DMS79 treated with DMSO at 0.1 percent for 48 hours (cell line): ENCODE measurements around the gene AKAP9.
"Not testable (repeated sequence)": the region's sequence is repeated elsewhere in the genome, so short reads cannot be mapped to it uniquely, and the experiment has no call there.

Experiments used
- DNase-seq: peaks from one replicate; lab custom pipeline; 2025; lab: John Stamatoyannopoulos, UW

The AKAP9 gene

DNA sequence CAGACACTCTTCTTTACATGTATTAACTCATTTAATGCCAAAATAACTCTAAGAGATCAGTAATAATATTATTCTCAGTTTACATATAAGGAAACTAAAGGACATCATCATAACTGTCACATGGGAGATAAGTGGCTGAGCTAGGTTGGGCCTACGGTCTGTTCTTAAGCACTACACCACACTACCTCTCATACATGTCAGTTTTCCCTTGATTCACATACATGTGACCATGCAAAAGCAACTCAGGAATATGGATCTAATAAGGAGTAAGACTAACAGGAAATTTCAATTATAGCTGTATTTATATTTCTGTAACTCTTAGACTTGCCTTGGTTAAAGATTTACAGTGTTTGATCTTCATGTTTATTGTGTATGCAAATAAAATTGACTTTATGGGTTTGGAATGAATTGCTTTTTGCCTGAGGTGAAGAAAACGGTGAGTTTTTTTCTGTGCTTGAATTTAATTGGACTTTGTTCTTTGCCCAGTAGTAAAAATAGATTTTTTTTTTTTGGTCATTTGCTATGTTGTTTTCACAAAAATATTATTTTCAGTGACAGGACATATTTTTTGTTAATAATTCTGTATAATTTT lies 123.9 kb downstream of the AKAP9 start:
- DNase-seq: no peak

DNA sequence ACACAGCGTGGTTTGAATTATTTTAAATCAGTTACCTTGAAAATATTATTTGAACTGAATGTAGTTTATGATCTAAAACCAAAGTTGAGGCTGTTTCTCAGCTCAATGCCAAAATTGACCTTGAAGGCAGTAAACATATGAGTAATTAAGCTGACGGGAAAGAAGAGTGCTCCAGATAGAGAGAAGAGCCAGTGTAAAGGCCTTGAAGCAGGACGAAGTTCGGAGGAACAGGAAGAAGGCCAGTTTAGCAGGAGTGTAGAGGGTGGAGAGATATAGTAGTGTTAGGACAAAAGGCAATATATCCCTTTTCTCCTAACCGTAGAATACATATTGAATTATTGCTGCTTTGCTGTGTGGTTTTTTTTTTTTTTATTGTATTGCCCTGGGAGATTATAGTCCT lies 130.4 kb downstream of the AKAP9 start:
- DNase-seq: no peak

DNA sequence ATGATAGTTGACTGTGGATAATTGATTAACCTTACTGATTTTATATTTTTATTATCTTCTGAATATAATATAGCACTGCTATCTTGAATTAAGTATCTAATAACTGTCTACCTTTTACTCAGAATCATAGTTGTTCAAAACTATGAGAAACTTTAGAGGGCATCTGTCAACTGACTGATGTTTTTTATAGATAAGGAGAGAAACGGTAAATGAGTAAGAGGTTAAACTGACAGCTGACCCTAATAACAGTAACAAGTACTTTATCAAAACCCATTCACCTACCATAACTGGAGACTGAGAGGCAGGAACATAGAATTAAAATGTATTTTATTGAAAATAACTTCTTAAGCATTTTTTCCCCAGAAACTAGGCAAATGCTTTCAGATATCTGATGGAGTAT lies 131.5 kb downstream of the AKAP9 start:
- no peak for DNase-seq

DNA sequence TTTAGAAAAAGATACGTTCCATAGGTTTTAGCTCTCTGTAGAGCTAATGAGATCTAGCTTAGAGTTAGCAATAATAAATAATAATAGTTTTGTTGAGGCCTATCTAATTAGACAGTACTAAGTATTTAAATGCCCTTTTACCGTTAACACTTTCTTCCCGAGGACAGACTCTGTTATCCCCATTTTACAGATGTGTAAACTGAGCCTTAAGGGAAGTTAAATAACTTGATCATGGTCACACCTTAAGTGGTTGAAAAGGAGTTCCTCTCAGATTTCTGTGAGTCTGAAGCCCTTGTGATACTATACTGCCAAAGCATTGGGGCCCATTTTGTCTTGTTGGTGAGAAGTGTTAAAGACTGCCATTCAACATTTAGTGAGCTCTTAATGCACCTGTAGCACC lies 132.0 kb downstream of the AKAP9 start:
- DNase-seq: no peak

DNA sequence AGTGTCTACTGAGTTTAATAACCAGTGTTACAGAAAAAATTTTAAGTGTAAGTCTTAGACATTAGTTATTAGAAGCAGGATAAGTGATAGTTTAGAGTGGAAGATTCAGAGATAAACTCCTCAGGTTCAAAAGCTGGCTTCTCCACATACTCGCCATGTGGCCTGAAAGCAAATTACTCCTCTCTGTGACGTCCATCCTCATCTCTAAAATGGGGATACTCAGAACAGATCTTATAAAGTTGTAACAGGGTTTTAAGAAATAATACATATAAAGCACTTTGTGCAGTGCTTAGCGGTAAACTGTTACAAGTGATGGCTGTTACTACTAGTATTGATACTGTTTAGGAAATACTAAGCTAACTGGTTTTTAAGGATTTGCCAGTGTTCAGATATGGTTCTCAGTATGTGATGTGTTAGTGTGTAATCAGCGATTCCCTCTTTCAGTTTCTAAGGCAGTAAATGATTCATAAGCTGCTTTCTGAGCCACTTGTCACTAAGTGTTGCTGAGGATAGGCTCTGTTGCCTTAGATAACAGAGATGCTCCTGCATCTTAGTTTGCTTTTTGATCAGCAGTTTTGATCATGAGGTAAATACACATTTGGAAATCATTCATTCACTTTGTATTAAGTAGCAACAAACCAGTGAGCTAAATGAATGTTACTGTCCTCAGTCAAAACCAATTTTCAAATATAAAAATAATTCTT lies 134.9 kb downstream of the AKAP9 start:
- DNase-seq: no peak

DNA sequence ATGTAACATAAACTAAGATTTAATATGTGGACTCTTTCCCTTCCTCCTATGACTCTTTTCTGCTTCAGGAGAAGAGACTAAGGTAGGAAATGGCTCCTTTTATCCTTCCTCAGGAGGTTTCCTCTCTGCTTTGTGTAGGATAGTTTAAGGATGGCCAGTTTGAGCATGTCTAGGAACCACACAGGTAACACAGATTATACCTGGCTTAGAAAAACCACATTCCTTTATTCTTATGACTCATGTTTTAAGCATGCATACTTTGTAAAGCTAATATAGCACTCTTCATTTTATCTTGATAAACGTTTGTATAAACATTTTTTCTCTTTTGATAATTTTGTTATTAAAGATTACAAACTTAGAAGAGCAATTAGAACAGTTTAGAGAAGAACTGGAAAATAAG lies 135.8 kb downstream of the AKAP9 start:
- DNase-seq: no peak

DNA sequence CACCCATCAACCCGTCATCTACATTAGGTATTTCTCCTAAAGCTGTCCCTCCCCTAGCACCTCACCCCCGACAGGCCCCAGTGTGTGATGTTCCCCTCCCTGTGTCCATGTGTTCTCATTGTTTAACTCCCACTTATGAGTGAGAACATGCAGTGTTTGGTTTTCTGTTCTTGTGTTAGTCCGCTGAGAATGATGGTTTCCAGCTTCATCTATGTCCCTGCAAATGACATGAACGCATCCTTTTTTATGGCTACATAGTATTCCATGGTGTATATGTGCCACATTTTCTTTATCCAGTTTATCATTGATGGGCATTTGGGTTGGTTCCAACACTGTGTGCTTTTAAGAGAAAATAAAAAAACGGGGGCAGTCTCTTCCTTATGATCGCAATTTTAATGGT lies 143.3 kb downstream of the AKAP9 start:
- not testable (repeated sequence) for DNase-seq

DNA sequence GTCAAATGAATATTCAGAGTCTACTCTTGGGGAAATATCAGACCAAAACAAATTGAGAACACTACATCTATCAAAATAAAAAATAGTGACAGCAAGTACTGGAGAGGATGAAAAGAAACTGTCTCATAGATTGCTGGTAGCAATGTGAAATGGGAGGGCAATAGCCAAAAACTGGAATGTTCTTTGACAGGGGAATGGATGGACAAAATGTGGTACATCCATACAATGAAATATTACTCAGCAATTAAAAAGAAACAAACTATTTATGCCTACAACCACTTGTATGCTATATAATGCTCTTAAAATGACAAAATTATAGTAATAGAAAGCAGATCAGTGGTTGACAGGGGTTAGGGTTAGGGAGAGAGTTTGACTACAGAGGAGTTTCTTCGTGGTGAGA lies 147.6 kb downstream of the AKAP9 start:
- no peak for DNase-seq

DNA sequence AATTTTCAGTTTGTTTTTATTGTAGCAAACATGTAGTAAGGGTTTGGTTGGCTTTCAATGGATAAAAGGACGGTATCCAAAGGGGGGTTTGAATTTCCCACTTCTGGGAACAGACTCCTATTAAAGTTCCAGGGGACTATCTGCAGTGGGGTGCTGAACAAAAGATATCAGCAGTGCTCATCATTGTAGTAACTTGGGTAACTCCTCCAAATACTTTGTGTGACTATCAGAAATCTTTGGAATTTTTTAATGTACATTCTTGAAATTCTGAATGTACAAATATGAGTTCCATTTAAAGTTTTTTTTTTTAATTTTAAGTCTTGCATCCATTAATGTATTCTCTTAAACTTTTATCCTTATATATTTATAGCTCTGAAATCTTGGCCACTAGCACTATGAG lies 151.5 kb downstream of the AKAP9 start:
- DNase-seq: no peak

DNA sequence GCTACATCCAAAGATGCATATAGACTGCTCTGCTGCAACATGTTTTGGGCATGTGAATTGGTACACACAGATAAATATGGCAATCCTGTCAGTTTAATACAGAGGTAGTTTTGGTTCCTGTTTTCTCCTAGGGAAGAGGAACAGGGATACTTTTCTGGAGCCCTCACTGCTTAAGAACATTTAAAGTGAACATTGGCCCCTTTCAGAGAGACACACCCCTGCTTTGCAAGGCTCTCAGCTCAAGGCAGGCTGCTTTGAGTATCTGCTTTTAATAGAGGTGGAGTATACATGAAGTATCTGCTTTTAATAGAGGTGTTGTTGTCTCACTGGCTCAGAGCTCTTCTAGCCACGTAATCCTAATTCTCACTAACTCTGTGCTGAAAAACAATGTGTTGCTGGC lies 154.7 kb downstream of the AKAP9 start:
- no peak for DNase-seq

DNA sequence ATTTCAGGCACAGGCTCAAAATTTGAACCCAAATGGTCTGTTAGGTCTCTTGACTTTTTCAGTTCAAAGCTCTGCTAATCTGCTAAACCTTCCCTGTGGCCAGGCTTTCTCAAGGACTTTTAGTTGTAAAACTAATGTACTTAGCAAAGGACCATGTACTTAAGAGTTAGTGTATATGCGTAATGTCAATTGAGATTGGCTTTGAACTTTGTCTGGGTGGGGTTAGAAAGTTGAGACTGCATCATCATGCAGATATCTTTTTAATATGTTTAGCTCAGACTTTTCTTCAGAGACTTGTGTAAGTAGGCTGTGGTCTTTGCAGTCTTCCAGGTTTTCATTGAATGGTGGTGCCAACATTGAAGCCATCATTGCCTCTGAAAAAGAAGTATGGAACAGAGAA lies 159.9 kb downstream of the AKAP9 start:
- no peak for DNase-seq

DNA sequence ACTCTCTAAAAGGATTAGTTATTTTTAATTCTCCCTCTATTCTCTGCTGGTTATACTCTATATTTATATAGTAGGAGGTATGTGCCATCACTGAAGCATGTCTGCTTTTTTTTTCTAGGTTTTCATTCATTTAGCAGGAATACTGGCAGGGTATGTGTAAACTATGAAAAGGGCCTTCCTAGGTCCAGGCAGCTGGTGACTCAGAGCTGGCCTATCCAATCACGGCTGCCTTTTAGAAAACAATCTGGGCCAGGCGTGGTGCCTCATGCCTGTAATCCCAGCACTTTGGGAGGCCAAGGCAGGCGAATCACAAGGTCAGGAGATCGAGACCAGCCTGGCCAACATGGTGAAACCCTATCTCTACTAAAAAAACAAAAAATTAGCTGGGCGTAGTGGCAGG lies 162.2 kb downstream of the AKAP9 start:
- DNase-seq: not testable (repeated sequence)

DNA sequence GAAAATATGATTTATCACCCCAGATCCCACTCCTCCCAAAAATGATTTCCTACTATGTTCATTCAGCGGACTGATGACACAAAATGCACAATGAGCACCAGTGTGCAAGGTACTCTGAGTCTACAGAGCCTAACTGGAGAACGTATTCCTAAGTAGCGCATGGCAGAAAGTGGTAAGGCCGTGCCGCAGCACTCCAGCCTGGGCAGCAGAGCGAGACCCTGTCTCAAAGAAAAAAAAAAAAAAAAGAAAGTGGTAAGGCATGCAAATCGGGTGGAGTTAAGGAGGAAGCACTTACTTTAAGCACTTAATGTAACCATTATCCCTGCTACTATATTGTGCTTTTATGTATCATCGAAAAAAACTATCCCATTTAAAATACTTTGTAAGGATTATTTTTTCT lies 168.2 kb downstream of the AKAP9 start:
- no peak for DNase-seq

DNA sequence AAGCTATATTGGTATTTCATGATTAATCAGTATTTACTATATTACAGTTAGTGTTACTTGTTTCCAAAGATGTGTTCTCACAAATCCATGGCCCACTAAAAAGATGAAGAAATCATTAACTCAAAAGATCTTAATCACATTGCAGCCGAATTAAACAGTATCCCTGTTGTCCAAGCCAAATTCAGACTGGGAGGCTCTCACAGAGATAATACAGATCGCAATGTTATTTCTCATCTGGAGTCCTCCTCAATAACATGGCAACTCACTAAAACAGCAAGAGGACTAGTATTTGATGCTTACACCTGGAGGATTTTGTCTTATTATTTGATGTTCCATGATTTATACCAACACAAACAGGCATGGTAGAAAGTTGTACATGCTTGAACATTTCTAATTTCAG lies 170.2 kb downstream of the AKAP9 start:
- no peak for DNase-seq

DNA sequence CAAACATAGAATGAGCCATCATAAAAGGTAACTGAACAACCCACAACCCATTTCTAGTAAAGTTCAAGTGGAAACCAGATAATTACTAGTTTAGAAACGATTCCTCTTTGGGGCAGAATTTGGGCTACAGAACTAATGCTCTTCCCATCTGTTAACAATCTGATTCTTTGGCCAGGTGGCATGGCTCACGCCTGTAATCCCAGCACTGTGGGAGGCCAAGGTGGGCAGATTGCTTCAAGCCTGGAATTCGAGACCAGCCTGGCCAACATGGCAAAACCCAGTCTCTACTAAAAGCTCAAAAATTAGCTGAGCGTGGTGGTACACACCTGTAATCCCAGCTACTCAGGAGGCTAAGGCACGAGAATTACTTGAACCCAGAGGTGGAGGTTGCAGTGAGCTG lies 175.2 kb downstream of the AKAP9 start:
- no peak for DNase-seq

DNA sequence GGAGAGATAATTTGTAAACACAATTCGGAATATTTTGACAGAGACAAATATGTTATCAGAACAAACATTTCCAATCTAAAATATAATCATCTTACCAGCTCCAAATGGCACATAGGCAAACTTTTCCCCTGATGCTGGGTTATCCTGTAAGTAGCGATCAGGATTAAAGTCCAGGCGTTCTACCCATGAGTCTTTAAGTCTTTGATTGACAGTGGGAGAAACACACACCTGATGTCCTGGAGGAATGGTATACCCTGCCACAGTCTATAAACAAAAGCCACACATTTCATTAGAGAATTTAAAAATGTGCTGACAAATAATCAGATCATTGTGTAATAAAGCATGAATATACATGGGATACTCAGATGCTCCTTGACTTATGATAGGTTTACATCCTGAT lies 176.3 kb downstream of the AKAP9 start:
- no peak for DNase-seq

DNA sequence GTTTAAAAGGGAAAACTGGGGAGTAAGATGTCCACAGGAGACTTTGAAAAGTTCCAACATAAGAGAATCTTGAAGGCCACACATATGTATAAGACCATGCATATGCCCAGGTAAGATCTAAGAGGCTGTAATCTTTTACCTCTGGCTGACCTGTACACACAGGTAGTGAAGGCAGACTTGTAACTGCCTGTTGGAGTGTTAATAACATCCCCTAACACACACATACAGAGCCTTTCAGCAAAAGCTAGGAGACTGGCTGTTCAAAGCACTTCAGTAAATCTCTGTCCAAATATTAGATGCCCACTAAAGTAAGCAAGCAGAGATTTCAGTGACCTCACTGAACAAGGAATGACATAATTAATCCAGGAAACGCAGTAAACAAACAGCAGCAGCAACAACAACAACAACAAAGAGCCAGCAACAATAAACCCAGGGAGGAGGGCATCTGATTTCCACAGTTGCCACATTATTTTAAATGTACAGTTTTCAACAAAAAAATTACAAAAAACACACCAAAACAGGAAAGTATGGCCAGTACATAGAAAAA lies 178.6 kb downstream of the AKAP9 start:
- no peak for DNase-seq

DNA sequence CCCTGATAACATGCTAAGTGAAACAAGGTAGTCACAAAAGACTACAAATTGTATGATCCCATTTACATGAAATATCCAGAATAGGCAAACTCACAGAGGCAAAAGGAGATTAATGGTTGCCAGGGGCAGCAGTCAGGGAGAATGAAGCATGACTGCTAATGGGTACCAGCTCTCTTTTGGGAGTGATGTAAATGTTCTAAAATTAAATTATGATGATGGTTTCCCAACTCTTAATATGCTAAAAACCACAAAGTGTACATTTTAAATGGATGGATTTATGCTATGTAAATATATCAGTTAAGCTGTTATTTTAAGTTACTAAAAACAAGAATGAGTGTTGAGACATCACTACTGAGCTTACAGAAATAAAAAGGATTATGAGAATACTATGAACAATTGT lies 181.0 kb downstream of the AKAP9 start:
- no peak for DNase-seq

DNA sequence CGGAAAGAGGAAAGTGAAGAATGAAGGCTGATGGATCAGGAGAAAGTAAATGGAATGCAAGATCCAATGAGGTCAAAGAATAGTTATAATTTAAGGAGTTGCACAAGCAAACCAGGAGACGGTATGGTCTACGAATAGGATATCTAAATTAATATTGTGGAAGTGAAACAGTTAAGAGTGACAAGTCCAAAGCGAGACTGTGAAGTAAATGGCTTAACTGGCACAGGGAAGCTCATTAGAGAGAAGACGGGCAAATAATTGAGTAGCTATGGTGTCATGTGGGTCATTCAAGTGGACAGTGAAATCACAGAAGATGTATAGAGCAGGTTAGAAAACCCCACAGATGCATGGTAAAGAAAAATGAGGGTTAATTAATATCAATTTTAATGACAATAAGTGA lies 190.4 kb downstream of the AKAP9 start:
- no peak for DNase-seq

DNA sequence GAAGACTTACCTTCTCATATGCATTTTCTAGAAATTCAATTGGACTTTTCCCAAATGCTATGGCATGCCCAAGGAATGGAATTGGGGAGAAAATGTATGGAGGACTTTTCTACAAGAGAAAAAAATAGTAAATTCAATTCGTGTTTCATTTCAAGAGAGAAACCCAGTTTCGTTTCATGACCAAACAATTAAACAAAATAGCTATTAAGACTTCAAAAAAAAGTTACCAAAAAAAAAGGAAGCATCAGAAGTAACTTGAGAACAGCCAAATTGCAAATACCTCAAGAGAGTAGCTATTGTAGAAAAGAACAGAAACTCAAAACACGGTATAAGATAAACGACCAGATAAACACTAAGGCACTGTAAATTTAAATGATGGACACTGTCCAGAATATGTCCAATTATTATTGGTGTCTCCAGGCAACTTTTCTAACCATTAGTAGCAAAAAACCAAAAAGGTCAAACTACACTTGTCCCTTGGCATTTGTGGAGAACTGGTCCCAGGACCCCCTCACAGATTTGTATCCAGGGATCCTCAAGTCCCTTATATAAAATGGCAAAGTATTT lies 191.2 kb downstream of the AKAP9 start:
- DNase-seq: no peak

DNA sequence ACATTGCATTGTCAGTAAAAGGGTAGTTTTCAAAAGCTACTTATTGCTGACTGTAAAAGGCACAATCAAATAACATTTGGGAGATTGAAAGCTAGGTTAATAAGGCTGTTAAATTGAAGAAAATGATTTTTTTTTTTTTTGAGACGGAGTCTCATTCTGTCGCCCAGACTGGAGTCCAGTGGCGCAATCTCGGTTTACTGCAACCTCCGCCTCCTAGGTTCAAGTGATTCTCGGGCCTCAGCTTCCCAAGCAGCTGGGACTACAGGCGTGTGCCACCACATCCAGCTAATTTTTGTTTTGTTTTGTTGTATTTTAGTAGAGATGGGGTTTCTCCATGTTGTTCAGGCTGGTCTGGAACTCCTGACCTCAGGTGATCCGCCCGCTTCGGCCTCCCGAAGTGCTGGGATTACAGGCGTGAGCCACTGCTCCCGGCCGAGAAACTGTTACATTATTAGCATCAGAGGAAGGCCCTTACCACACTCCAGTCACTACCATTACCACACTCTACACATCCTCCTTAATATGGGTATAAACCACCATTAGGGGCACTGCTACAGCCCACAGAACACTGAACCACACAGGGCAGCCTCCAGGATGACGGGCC lies 192.6 kb downstream of the AKAP9 start:
- DNase-seq: no peak

DNA sequence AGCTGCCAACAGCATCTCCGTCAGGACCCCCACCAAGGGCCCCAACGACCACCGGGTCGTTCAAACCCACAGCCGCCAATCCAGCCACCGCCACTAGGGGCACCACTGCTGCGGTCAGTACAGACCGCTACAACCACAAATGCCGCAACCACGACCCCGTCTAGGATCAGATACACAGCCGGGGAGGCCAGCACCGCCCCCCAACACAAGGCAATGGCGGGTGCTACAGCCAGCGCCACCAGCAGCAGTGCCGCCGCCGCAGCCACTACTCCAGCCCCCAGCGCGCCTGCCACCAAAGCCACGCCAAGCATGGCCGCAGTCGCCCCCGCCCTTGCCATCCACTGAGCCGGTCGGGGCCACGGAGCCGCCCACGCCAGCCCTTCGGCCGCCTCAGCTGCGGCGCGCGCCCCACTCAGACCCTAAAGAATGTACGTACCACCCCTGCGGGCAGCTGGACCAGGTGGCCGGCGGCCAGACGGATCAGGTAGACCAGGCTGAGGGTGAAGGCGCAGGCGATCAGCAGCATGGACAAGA lies 193.1 kb downstream of the AKAP9 start:
- peak; percentile 61 for DNase-seq
